SU-DHL-6 (cell line): ENCODE results near the gene DNMT3A.

Source experiments
- CTCF ChIP-seq: fragments of 200-600 bp; sonication (generic); IDR thresholded peaks from one replicate; pipeline ENCODE4 v1.5.1; 2017; ENCODE audit warnings: antibody characterized with exemption, mild to moderate bottlenecking, low read length, moderate library complexity; ENCODE audit not compliant: insufficient read depth, poor library complexity, severe bottlenecking
- EZH2phosphoT487 ChIP-seq: fragments of 200-600 bp; sonication (generic), shearing (Covaris generic); conservative IDR thresholded peaks from 2 replicates; pipeline ENCODE4 v1.6.1; 2018; ENCODE audit warnings: mild to moderate bottlenecking, antibody characterized with exemption, low read length, moderate library complexity, mixed read lengths

DNA sequence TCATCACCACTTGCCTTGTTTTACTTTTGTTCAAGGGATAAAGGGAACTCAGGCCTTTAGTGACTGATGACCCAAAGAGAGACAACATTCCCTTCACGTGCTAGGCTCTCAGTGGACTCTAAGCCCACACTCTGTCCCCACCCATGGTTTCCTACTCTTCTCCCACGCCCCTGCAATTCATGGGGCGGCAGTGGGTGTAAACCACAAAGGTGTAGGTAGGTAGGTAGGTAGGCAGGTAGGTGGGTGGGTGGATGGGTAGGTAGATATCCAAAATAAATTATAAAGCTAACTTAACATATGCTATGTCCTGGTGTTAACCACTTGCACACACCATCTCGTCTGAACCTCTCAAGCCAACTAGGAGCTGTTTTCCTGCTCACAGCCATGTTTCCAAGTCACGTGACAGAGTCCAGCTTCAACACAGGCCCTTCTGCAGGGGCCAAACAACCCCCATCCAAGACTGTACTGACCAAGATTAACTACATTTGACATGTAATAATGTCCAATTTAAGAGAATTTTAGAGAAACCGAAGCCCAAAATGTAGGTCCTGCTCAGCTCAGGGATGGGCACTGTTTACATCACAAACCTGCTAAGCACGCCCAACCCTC, 33.7 kb downstream of the DNMT3A start:
- TF ChIP-seq CTCF, result no peak
- TF ChIP-seq EZH2phosphoT487, result no peak
